Peyer's patch (tissue), 4 donors: ENCODE results near the gene AQP11. TPM values are rescaled to one million over a fixed set of nuclear protein-coding genes. Genes with fewer than 3 reads are reported as not detected.
"Not testable (repeated sequence)": the region's sequence is repeated elsewhere in the genome, so short reads cannot be mapped to it uniquely, and the experiment has no call there.

Source experiments
- DNase-seq, 3 donors: peaks; one replicate each; pipeline ENCODE4 v3.0.0-alpha.2; 2017 to 2019
- H3K27ac ChIP-seq, 4 donors: fragments of 200-600 bp; sonication (generic); one replicate each; pipeline ENCODE4 v1.5.1; 2016 to 2019
- H3K27me3 ChIP-seq, 2 donors: fragments of 200-600 bp; sonication (generic); one replicate each; pipeline ENCODE4 v1.5.1; 2019
- H3K36me3 ChIP-seq, 3 donors: fragments of 200-600 bp; sonication (generic); one replicate each; pipeline ENCODE4 v1.5.1; 2016 to 2019
- H3K4me1 ChIP-seq, 4 donors: fragments of 200-600 bp; sonication (generic); one replicate each; pipeline ENCODE4 v1.5.1; 2016 to 2019
- H3K4me3 ChIP-seq, 4 donors: fragments of 200-600 bp; sonication (generic); 1 replicate in 3 of 4; 2 replicates in 1 of 4; pipeline ENCODE4 v1.5.1; 2016 to 2019; ENCODE audit warnings: mild to moderate bottlenecking in 1 of 4
- H3K9me3 ChIP-seq, 4 donors: fragments of 200-600 bp; sonication (generic); one replicate each; pipeline ENCODE4 v1.5.1; 2016 to 2019; ENCODE audit warnings: mild to moderate bottlenecking in 1 of 4
- CTCF ChIP-seq, 6 experiments: fragments of 450-650 bp in 4 of 6; fragments of 200-600 bp in 2 of 6; sonication (generic) in 1 of 6; IDR thresholded peaks; one replicate each; pipeline ENCODE4 v1.5.1; 2017 to 2019; ENCODE audit warnings: antibody characterized with exemption in 6 of 6, mild to moderate bottlenecking in 3 of 6, moderate library complexity in 1 of 6
- POLR2A ChIP-seq, 2 donors: fragments of 450-650 bp; IDR thresholded peaks; one replicate each; pipeline ENCODE4 v1.5.1; 2017; ENCODE audit warnings: antibody characterized with exemption in 2 of 2, mild to moderate bottlenecking in 2 of 2, moderate library complexity in 2 of 2
- total RNA-seq, 4 donors: library from RNA; depleted of rRNA; stranded (reverse); fragments of >200 nt; gene quantifications; one replicate each; pipeline ENCODE4 v1.1.0, GENCODE V29; 2016

The AQP11 gene
- total RNA-seq, 4 donors from 2014 or later = 5.0 to 62.0 (median 18.0) TPM

DNA sequence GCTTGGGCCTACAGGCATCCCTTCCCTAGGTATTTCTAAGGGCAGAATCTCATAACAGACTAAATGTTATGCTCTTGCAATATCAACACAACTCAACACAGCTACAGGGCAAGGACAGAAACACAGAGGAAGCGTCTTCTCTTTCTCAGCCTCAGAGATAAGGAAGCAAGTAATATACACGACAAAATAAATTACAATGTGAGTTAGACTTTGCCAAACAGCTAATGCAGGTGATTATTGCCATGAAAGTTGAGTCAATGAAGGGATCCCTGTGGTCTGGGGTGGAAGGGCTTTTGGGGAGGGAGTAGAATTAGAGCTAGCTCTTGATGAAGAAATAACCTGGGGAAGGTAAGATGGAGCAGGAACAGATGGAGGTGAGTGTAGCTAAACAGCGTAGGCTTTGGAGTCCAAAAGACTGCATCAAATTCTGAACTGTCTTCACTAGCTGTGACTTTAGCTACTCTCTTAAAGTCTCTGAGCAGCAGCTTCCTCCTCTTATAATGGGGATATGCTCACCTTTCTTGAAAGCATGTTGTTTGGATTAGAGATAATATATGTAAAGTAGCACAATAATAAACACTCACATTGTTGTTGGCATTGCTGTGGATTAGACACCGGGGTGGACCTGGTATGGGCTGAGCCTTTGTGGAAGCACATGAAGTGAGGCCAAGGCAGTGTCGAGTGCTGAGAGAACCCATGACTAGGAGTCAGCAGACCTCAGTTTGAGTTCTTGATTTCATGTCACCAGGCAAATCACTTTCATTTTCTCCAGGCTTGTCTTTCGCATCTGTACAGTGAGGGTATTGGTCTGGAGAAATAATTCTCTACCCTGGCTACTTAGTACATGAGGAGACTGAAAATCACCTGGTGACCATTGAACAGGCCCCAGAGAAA lies 41.0 kb upstream of the AQP11 start:
- DNase-seq = no peak
- H3K27me3 ChIP-seq = no peaks in the 10 kb centered on the region
- peaks cover 0 to 3% (median 0%) of the 10 kb centered on the region in 4 donors for H3K4me1 ChIP-seq
- H3K9me3 ChIP-seq = no peaks in the 10 kb centered on the region
- no peak overlapping the region for H3K27ac ChIP-seq
- H3K4me3 ChIP-seq = no peak overlapping the region
- H3K36me3 ChIP-seq = no peaks in the 10 kb centered on the region
- TF ChIP-seq POLR2A (IDR thresholded peaks at IDR 0.05) = no peak
- no peak for TF ChIP-seq CTCF (IDR thresholded peaks at IDR 0.05)

GRCh38 chr11:77551426-77551825 lies 38.3 kb upstream of the AQP11 start:
- not testable (repeated sequence) for H3K27me3 ChIP-seq, H3K27ac ChIP-seq, DNase-seq, H3K4me1 ChIP-seq, H3K9me3 ChIP-seq, H3K4me3 ChIP-seq, H3K36me3 ChIP-seq

GRCh38 chr11:77557553-77557952 lies 32.2 kb upstream of the AQP11 start:
- no peak overlapping the region for H3K27ac ChIP-seq
- no peak for DNase-seq
- peaks cover 0 to 14% (median 0%) of the 10 kb centered on the region in 4 donors for H3K4me1 ChIP-seq
- H3K27me3 ChIP-seq = no peaks in the 10 kb centered on the region
- no peak overlapping the region for H3K4me3 ChIP-seq
- H3K9me3 ChIP-seq = peaks cover 0 to 6% (median 0%) of the 10 kb centered on the region in 4 donors
- H3K36me3 ChIP-seq = no peaks in the 10 kb centered on the region
- peak in 1 of 6 experiments; percentile 3 for TF ChIP-seq CTCF (IDR thresholded peaks at IDR 0.05)
- no peak for TF ChIP-seq POLR2A (IDR thresholded peaks at IDR 0.05)

DNA sequence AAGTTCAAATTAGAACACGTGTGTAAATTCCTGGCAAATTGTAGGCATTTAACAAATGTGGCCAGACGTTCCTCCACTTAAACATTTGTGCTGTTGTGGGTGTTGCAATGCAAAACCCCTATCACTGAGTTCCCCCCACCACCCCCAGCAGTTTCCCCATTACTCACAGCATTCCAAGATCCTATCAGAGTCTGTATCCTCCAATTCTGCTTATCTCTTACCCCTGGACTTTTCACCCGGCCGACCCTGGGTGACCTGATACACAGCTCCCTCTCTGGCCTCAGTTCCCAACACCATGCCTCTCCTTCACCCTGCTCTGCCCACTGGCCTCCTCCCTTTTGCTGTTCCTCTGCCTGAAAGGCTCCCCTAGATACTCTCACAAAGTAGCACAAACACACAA lies 31.4 kb upstream of the AQP11 start:
- TF ChIP-seq CTCF (IDR thresholded peaks at IDR 0.05) = no peak
- TF ChIP-seq POLR2A (IDR thresholded peaks at IDR 0.05) = no peak
- peak overlapping the region in 2 of 4 donors; percentile 10 to 19 for H3K27ac ChIP-seq
- DNase-seq = peak in 2 of 3 donors; percentile 54 to 67

DNA sequence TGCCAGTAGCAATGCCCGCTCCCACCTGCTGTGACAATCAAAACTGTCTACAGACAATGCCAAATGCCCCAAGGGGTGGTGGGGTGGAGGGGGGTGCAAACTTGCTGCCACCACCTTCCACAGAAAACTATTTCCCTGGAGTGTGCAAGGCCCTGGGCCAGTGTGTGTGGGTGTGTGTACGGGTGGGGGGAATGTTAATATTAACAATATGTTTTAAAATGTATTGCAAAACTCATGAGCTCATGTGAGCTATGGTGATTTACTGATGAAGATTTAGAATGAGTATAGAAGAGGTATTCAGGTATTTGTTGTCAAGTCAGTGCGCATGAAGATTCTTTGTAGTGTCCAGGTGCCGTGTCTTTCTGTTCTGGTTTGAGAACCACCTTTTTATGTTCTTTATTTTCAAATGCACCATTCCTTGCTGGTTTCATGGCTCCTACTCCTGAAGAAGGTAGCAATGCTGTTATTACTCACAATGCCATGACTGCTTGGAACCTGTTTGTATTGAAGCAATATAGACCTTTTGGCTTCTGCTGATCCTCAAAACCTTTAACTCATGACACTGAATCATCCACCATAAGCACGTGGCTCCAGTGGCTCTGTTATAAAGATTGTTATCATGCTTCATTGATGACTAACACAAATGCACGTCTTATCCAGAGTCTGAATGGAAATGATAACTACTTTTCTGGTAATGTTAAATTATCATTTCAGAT lies 29.9 kb upstream of the AQP11 start:
- DNase-seq = peak in 1 of 3 donors; percentile 70

More for the DNA sequence above, 31.4 kb upstream of the AQP11 start:
- H3K27me3 ChIP-seq = no peaks in the 10 kb centered on the region
- peaks cover 0 to 6% (median 0%) of the 10 kb centered on the region in 4 donors for H3K9me3 ChIP-seq
- no peaks in the 10 kb centered on the region for H3K36me3 ChIP-seq
- H3K4me1 ChIP-seq = peaks cover 0 to 14% (median 0%) of the 10 kb centered on the region in 4 donors
- H3K4me3 ChIP-seq = no peak overlapping the region

More for the DNA sequence above, 29.9 kb upstream of the AQP11 start:
- Histone ChIP-seq H3K27me3 (no peaks in the 10 kb centered on the region), H3K36me3 (no peaks in the 10 kb centered on the region), H3K9me3 (peaks cover 0 to 6% (median 0%) of the 10 kb centered on the region in 4 donors), H3K4me3 (no peak overlapping the region), H3K27ac (peak overlapping the region in 2 of 4 donors; percentile 75 to 89), H3K4me1 (peaks cover 0 to 14% (median 0%) of the 10 kb centered on the region in 4 donors)
- TF ChIP-seq CTCF (IDR thresholded peaks at IDR 0.05) (no peak), POLR2A (IDR thresholded peaks at IDR 0.05) (no peak)
